ENCODE measurements around the gene ZNF367.

- TF ChIP-seq POLR2A (IDR thresholded peaks at IDR 0.05; ENCODE audit: low read length) (no peak), GATA1 (IDR thresholded peaks at IDR 0.05; ENCODE audit: low read depth, low read length) (no peak)
Observed at GRCh38 chr9:96363175-96363967, 54.8 kb downstream of the ZNF367 start.
